Kidney epithelial cell (primary cell): Measurements from ENCODE around the gene KIFC3. TPM values are rescaled to one million over a fixed set of nuclear protein-coding genes. Genes with fewer than 3 reads are reported as not detected.

Source experiments
- DNase-seq: peaks from one replicate; pipeline ENCODE4 v3.0.0-alpha.2; 2010; ENCODE audit warnings: low read depth
- H3K27me3 ChIP-seq: 2 replicates; pipeline ENCODE4 v1.6.0; 2011; ENCODE audit warnings: low read length; ENCODE audit not compliant: control insufficient read depth, insufficient read depth
- H3K36me3 ChIP-seq: 2 replicates; pipeline ENCODE4 v1.5.1; 2011; ENCODE audit warnings: low read length; ENCODE audit not compliant: control insufficient read depth, insufficient read depth
- H3K4me3 ChIP-seq: 2 replicates; pipeline ENCODE4 v1.5.1; 2011; ENCODE audit warnings: low read depth, mild to moderate bottlenecking, control low read depth, low read length
- CTCF ChIP-seq: IDR thresholded peaks from 2 replicates; pipeline ENCODE4 v1.5.1; 2011; ENCODE audit warnings: mild to moderate bottlenecking, moderate library complexity, low read length, control low read depth, inconsistent platforms; ENCODE audit not compliant: insufficient read depth, poor library complexity, severe bottlenecking
- total RNA-seq: library from RNA; depleted of rRNA; stranded (reverse); fragments of >200 nt; gene quantifications from 2 replicates; pipeline ENCODE4 v1.2.3, GENCODE V29; 2015

Gene KIFC3
- total RNA-seq, 1 donor from 2014 or later, result 84.9 TPM

GRCh38 chr16:57822856-57823255 is 20.6 kb upstream of the KIFC3 start:
- no peaks in the 10 kb centered on the region for H3K27me3 ChIP-seq

GRCh38 chr16:57822018-57822553 is 19.8 kb upstream of the KIFC3 start:
- no peaks in the 10 kb centered on the region for H3K36me3 ChIP-seq
- H3K27me3 ChIP-seq, result no peaks in the 10 kb centered on the region
- TF ChIP-seq CTCF, result no peak
- no peak overlapping the region for H3K4me3 ChIP-seq
- no peak for DNase-seq

More at GRCh38 chr16:57822856-57823255, 20.6 kb upstream of the KIFC3 start:
- H3K36me3 ChIP-seq, result no peaks in the 10 kb centered on the region
- DNase-seq, result no peak
- H3K4me3 ChIP-seq, result no peak overlapping the region
- TF ChIP-seq CTCF, result no peak

- no peak overlapping the region for H3K4me3 ChIP-seq
- TF ChIP-seq CTCF, result no peak
- H3K27me3 ChIP-seq, result no peaks in the 10 kb centered on the region
- H3K36me3 ChIP-seq, result no peaks in the 10 kb centered on the region
- DNase-seq, result no peak
These were observed 19.1 kb upstream of the KIFC3 start for GRCh38 chr16:57821149-57821971.

GRCh38 chr16:57818377-57819064 is 16.2 kb upstream of the KIFC3 start:
- TF ChIP-seq CTCF, result no peak
- no peak for DNase-seq
- no peaks in the 10 kb centered on the region for H3K36me3 ChIP-seq
- H3K4me3 ChIP-seq, result no peak overlapping the region
- no peaks in the 10 kb centered on the region for H3K27me3 ChIP-seq

GRCh38 chr16:57817680-57818079 is 15.4 kb upstream of the KIFC3 start:
- H3K27me3 ChIP-seq, result no peaks in the 10 kb centered on the region
- no peak for DNase-seq
- TF ChIP-seq CTCF, result no peak

More at GRCh38 chr16:57817680-57818079, 15.4 kb upstream of the KIFC3 start:
- no peak overlapping the region for H3K4me3 ChIP-seq
- H3K36me3 ChIP-seq, result no peaks in the 10 kb centered on the region
